Activated naive CD4-positive, alpha-beta T cell treated with anti-CD3 and anti-CD28 coated beads, Interleukin-2, amount 50 U/mL, for 72 hours (primary cell): Measurements from ENCODE around the gene SELENOM. TPM values are rescaled to one million over a fixed set of nuclear protein-coding genes. Genes with fewer than 3 reads are reported as not detected.

Source experiments
- total RNA-seq, 2 donors: library from RNA; stranded (reverse); gene quantifications; one replicate each; pipeline ENCODE4 v1.2.3, GENCODE V29; 2022

Gene SELENOM
- total RNA-seq, 2 donors from 2014 or later, result 7.0 to 10.2 TPM

Other genes with a start within 250 kb of the SELENOM start
- 10 to 100 TPM in 1 of 2 donors, 1 to 10 TPM in 1; 8.6 to 24.0 TPM for gene MORC2, start 138.8 kb downstream of the SELENOM start, total RNA-seq
- gene TUG1, start 138.3 kb downstream of the SELENOM start, total RNA-seq, result 10 to 100 TPM; 36.4 to 62.1 TPM
- 100 to 1,000 TPM in 1 of 2 donors, 10 to 100 TPM in 1; 32.5 to 128 TPM for gene SMTN, start 26.2 kb downstream of the SELENOM start, total RNA-seq
- gene INPP5J, start 15.4 kb upstream of the SELENOM start, total RNA-seq, result under 1 TPM; 0.32 to 0.43 TPM
- not detected for gene PLA2G3, start 32.9 kb upstream of the SELENOM start, total RNA-seq
- gene RNF185, start 52.6 kb upstream of the SELENOM start, total RNA-seq, result 10 to 100 TPM; 14.5 to 23.9 TPM
- 10 to 100 TPM; 46.8 to 66.2 TPM for gene LIMK2, start 104.7 kb upstream of the SELENOM start, total RNA-seq
- 10 to 100 TPM; 20.0 to 20.8 TPM for gene PIK3IP1, start 184.9 kb upstream of the SELENOM start, total RNA-seq
- 10 to 100 TPM; 23.5 to 32.3 TPM for gene PATZ1, start 238.8 kb upstream of the SELENOM start, total RNA-seq